SK-N-SH treated with all-trans-retinoic acid at 6 μM for 48 hours (cell line): Measurements from ENCODE around the gene EPB41L2.

ENCODE experiments used
- ATAC-seq: fragments of 200-7000 bp; cut with Tn5 transposase; 3 replicates; pipeline ENCODE4 v1.9.1; 2020; ENCODE audit warnings: mild to moderate bottlenecking, moderate library complexity
- CSDC2 ChIP-seq: fragments of 250-450 bp; sonication (Bioruptor Pico); IDR thresholded peaks from 2 replicates; pipeline ENCODE4 v1.5.0; 2020; ENCODE audit warnings: mild to moderate bottlenecking, moderate library complexity
- ESRRG ChIP-seq: fragments of 250-450 bp; sonication (Bioruptor Pico); IDR thresholded peaks from 2 replicates; pipeline ENCODE4 v1.6.1; 2021; ENCODE audit warnings: mild to moderate bottlenecking
- GLIS3 ChIP-seq: fragments of 250-450 bp; sonication (Bioruptor Pico); IDR thresholded peaks from 2 replicates; pipeline ENCODE4 v1.5.0; 2020; ENCODE audit warnings: mild to moderate bottlenecking, moderate library complexity
- POU6F1 ChIP-seq: fragments of 250-450 bp; sonication (Bioruptor Pico); IDR thresholded peaks from 2 replicates; pipeline ENCODE4 v1.8.0; 2021; ENCODE audit warnings: low read depth, mild to moderate bottlenecking, moderate library complexity, borderline replicate concordance
- PPARA ChIP-seq: fragments of 250-450 bp; sonication (Bioruptor Pico); IDR thresholded peaks from 2 replicates; pipeline ENCODE4 v1.5.0; 2020; ENCODE audit warnings: mild to moderate bottlenecking, borderline replicate concordance
- RARB ChIP-seq: fragments of 250-450 bp; sonication (Bioruptor Pico); IDR thresholded peaks from 2 replicates; pipeline ENCODE4 v1.8.0; 2021; ENCODE audit warnings: mild to moderate bottlenecking, moderate library complexity
- SNAI2 ChIP-seq: fragments of 250-450 bp; sonication (Bioruptor Pico); IDR thresholded peaks from 2 replicates; pipeline ENCODE4 v1.5.0; 2020; ENCODE audit warnings: mild to moderate bottlenecking, moderate library complexity
- TOX ChIP-seq: fragments of 250-450 bp; sonication (Bioruptor Pico); IDR thresholded peaks from 2 replicates; pipeline ENCODE4 v1.8.0; 2021; ENCODE audit warnings: mild to moderate bottlenecking, moderate library complexity, borderline replicate concordance
- TSHZ2 ChIP-seq: fragments of 250-450 bp; sonication (Bioruptor Pico); IDR thresholded peaks from 2 replicates; pipeline ENCODE4 v1.5.0; 2020; ENCODE audit warnings: mild to moderate bottlenecking, moderate library complexity
- ZC3H10 ChIP-seq: fragments of 250-450 bp; sonication (Bioruptor Pico); IDR thresholded peaks from 2 replicates; pipeline ENCODE4 v1.5.1; 2021; ENCODE audit warnings: mild to moderate bottlenecking, moderate library complexity
- ZFP3 ChIP-seq: fragments of 250-450 bp; sonication (Bioruptor Pico); IDR thresholded peaks from 2 replicates; pipeline ENCODE4 v1.5.0; 2020; ENCODE audit warnings: mild to moderate bottlenecking, moderate library complexity
- ZFP30 ChIP-seq: fragments of 450-650 bp; formaldehyde crosslinking; IDR thresholded peaks from 2 replicates; pipeline ENCODE4 v1.5.0; 2022; ENCODE audit warnings: mild to moderate bottlenecking, moderate library complexity
- ZNF565 ChIP-seq: fragments of 450-650 bp; formaldehyde crosslinking; conservative IDR thresholded peaks from 2 replicates; pipeline ENCODE4 v1.5.0; 2020; ENCODE audit warnings: low read depth, mild to moderate bottlenecking, moderate library complexity
- ZNF8 ChIP-seq: fragments of 450-650 bp; formaldehyde crosslinking; IDR thresholded peaks from 2 replicates; pipeline ENCODE4 v1.5.0; 2020; ENCODE audit warnings: mild to moderate bottlenecking, moderate library complexity
- TF ChIP-seq, protein P1 (sequence below): fragments of 250-450 bp; sonication (Bioruptor Pico); IDR thresholded peaks from 2 replicates; pipeline ENCODE4 v1.5.1; 2021; ENCODE audit warnings: mild to moderate bottlenecking, moderate library complexity
- TF ChIP-seq, protein P2 (sequence below): fragments of 250-450 bp; sonication (Bioruptor Pico); IDR thresholded peaks from 2 replicates; pipeline ENCODE4 v1.8.0; 2020; ENCODE audit warnings: mild to moderate bottlenecking, moderate library complexity, borderline replicate concordance

Gene EPB41L2

DNA sequence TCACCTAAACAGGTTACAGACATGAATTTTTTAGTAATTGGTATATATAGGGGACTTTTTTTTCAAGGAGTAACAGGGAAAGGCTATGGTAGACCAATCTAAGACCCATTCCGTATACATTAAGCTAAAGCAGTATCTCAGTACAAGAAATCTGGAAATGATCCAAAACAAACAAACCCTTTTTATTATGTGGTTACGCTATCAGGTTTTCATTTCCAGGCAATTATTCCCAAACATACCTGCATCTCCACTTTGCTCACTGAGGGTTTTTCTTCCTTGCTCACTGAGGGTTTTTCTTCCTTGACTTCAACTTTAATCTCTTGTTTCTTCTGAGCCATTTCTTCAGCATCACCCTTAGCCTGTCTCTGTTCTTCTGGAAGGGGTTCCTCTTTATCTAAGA lies 107.3 kb downstream of the EPB41L2 start:
- no peak for ATAC-seq
- TF ChIP-seq ESRRG (CRISPR knock-in tag) = no peak
- TF ChIP-seq, protein P1, sequence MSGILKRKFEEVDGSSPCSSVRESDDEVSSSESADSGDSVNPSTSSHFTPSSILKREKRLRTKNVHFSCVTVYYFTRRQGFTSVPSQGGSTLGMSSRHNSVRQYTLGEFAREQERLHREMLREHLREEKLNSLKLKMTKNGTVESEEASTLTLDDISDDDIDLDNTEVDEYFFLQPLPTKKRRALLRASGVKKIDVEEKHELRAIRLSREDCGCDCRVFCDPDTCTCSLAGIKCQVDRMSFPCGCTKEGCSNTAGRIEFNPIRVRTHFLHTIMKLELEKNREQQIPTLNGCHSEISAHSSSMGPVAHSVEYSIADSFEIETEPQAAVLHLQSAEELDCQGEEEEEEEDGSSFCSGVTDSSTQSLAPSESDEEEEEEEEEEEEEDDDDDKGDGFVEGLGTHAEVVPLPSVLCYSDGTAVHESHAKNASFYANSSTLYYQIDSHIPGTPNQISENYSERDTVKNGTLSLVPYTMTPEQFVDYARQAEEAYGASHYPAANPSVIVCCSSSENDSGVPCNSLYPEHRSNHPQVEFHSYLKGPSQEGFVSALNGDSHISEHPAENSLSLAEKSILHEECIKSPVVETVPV (CRISPR knock-in tag) = no peak
- no peak for TF ChIP-seq ZNF8 (CRISPR knock-in tag)
- TF ChIP-seq TOX (CRISPR knock-in tag) = no peak
- no peak for TF ChIP-seq PPARA (CRISPR knock-in tag)
- TF ChIP-seq ZNF565 (CRISPR knock-in tag) = no peak
- no peak for TF ChIP-seq CSDC2 (CRISPR knock-in tag)
- no peak for TF ChIP-seq TSHZ2

- TF ChIP-seq TSHZ2 (no peak), ESRRG (CRISPR knock-in tag) (no peak), ZNF565 (CRISPR knock-in tag) (no peak), POU6F1 (CRISPR knock-in tag) (no peak), RARB (no peak), ZC3H10 (CRISPR knock-in tag) (no peak), ZFP30 (CRISPR knock-in tag) (no peak), GLIS3 (CRISPR knock-in tag) (no peak)
- TF ChIP-seq, protein P2, sequence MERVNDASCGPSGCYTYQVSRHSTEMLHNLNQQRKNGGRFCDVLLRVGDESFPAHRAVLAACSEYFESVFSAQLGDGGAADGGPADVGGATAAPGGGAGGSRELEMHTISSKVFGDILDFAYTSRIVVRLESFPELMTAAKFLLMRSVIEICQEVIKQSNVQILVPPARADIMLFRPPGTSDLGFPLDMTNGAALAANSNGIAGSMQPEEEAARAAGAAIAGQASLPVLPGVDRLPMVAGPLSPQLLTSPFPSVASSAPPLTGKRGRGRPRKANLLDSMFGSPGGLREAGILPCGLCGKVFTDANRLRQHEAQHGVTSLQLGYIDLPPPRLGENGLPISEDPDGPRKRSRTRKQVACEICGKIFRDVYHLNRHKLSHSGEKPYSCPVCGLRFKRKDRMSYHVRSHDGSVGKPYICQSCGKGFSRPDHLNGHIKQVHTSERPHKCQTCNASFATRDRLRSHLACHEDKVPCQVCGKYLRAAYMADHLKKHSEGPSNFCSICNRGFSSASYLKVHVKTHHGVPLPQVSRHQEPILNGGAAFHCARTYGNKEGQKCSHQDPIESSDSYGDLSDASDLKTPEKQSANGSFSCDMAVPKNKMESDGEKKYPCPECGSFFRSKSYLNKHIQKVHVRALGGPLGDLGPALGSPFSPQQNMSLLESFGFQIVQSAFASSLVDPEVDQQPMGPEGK (CRISPR knock-in tag) = no peak
- no peak for ATAC-seq
These were observed 113.5 kb downstream of the EPB41L2 start for GRCh38 chr6:130949553-130949952.

- no peak for TF ChIP-seq SNAI2 (CRISPR knock-in tag)
- no peak for TF ChIP-seq ZFP3 (CRISPR knock-in tag)
- TF ChIP-seq POU6F1 (CRISPR knock-in tag) = no peak
- TF ChIP-seq ZNF565 (CRISPR knock-in tag) = no peak
- ATAC-seq = no peak
These were observed 115.6 kb downstream of the EPB41L2 start for GRCh38 chr6:130947464-130947863.
